ENCODE data around the gene ARHGEF28.

DNA sequence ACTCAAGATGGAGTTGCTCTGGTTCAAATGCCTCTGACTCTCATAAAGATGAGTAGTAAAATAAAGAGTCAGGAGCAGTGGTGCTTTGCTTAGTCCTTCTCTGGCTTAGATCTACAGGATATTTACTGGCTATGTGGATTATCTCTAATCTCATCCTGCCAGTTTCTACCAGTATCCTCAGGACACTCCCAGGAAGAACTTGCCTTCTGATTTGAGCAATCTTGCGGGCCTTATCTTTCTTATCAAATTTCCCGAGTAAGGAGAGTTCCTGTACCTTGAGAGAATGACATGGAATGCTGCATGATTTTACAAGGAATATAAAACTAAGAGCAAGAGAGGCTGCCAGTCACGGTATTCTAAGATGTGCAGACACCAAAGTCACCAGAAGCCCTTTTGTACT lies 364.0 kb downstream of the ARHGEF28 start:
- TF ChIP-seq CTCF (IDR thresholded peaks at IDR 0.05; ENCODE audit: insufficient read depth, low read depth, low read length) (no peak), EZH2 (IDR thresholded peaks at IDR 0.05; ENCODE audit: insufficient read depth, low read length) (no peak)
